ENCODE data around the gene PTAR1.

DNA sequence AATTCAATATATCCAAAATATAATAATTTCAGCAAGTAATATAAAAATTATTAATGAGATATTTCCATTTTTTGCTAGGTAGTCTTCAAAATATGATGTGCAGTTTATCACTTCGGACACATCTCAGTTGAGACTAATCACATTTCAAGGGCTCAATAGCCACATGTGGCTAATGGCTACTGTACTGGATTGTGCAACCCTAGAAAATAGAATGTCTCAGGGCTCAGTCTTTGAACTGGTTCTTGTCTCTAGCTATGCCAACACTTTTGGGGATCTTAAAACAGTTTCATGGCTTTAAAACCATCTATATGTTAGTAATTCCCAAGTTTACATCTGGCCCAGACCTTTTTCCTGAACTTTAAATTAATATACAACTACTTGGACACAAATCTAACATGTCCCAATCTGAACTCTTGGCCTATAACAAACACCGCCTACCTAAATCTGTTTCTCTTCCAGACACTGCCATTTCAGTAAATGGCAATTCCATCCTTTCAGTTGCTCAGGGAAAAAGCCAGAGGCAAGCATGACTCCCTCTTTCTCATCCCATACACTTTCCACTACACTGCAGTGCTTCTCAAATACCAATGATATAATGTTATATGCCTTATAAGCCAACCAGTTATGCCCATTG, 18.8 kb downstream of the PTAR1 start:
- TF ChIP-seq, protein P1, sequence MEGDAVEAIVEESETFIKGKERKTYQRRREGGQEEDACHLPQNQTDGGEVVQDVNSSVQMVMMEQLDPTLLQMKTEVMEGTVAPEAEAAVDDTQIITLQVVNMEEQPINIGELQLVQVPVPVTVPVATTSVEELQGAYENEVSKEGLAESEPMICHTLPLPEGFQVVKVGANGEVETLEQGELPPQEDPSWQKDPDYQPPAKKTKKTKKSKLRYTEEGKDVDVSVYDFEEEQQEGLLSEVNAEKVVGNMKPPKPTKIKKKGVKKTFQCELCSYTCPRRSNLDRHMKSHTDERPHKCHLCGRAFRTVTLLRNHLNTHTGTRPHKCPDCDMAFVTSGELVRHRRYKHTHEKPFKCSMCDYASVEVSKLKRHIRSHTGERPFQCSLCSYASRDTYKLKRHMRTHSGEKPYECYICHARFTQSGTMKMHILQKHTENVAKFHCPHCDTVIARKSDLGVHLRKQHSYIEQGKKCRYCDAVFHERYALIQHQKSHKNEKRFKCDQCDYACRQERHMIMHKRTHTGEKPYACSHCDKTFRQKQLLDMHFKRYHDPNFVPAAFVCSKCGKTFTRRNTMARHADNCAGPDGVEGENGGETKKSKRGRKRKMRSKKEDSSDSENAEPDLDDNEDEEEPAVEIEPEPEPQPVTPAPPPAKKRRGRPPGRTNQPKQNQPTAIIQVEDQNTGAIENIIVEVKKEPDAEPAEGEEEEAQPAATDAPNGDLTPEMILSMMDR (IDR thresholded peaks at IDR 0.05): no peak
- TF ChIP-seq POLR2A (IDR thresholded peaks at IDR 0.05): no peak
